ENCODE data around the gene CTSC.

GRCh38 chr11:88304352-88304751, 33.2 kb downstream of the CTSC start:
- TF ChIP-seq CTCF (IDR thresholded peaks at IDR 0.05) = no peak
- TF ChIP-seq ZFX (IDR thresholded peaks at IDR 0.05; ENCODE audit: borderline replicate concordance) = no peak

Measured in 22Rv1 (cell line).